Loucy (cell line): ENCODE results near the gene TNNI3K.

ENCODE experiments used
- H2AFZ ChIP-seq: fragments of 200-600 bp; sonication (generic); 2 replicates; pipeline ENCODE4 v1.6.0; 2016; ENCODE audit warnings: antibody characterized with exemption, mild to moderate bottlenecking, low read length, moderate library complexity
- H3F3A ChIP-seq: fragments of 200-600 bp; 2 replicates; pipeline ENCODE4 v1.6.0; 2016; ENCODE audit warnings: antibody characterized with exemption, low read depth, mild to moderate bottlenecking
- H3K27me3 ChIP-seq: fragments of 200-600 bp; sonication (generic); 2 replicates; pipeline ENCODE4 v1.6.1; 2014; ENCODE audit warnings: low read length, mild to moderate bottlenecking; ENCODE audit not compliant: insufficient read depth, poor library complexity, severe bottlenecking
- H3K36me3 ChIP-seq: fragments of 200-600 bp; sonication (generic); 2 replicates; pipeline ENCODE4 v1.6.1; 2016; ENCODE audit warnings: low read length; ENCODE audit not compliant: insufficient read depth
- H3K4me1 ChIP-seq: fragments of 200-600 bp; sonication (generic); 2 replicates; pipeline ENCODE4 v1.5.1; 2014; ENCODE audit warnings: low read length, mild to moderate bottlenecking; ENCODE audit not compliant: insufficient read depth, poor library complexity, severe bottlenecking
- H3K4me2 ChIP-seq: fragments of 200-600 bp; sonication (generic); 2 replicates; pipeline ENCODE4 v1.6.0; 2014; ENCODE audit warnings: antibody characterized with exemption, low read length, low read depth, mild to moderate bottlenecking; ENCODE audit not compliant: poor library complexity, severe bottlenecking
- H3K4me3 ChIP-seq: fragments of 200-600 bp; sonication (generic); 2 replicates; pipeline ENCODE4 v1.5.1; 2014; ENCODE audit warnings: low read length, mild to moderate bottlenecking, mixed read lengths; ENCODE audit not compliant: poor library complexity, severe bottlenecking
- H3K79me2 ChIP-seq: fragments of 200-600 bp; sonication (generic); 2 replicates; pipeline ENCODE4 v1.6.1; 2014; ENCODE audit warnings: low read length; ENCODE audit not compliant: insufficient read depth
- H3K9ac ChIP-seq: fragments of 200-600 bp; sonication (generic); 2 replicates; pipeline ENCODE4 v1.6.0; 2014; ENCODE audit warnings: mild to moderate bottlenecking, low read depth, low read length, moderate library complexity; ENCODE audit not compliant: poor library complexity, severe bottlenecking
- H3K9me2 ChIP-seq: fragments of 200-600 bp; sonication (generic); replicated peaks from 2 replicates; pipeline ENCODE4 v1.6.1; 2016; ENCODE audit warnings: low read depth, low read length, mixed read lengths
- H3K9me3 ChIP-seq: fragments of 200-600 bp; sonication (generic); 2 replicates; pipeline ENCODE4 v1.6.1; 2014; ENCODE audit warnings: mild to moderate bottlenecking, antibody characterized with exemption, low read length, low read depth; ENCODE audit not compliant: insufficient read depth
- H4K20me1 ChIP-seq: fragments of 200-600 bp; sonication (generic); 2 replicates; pipeline ENCODE4 v1.6.0; 2014; ENCODE audit warnings: antibody characterized with exemption, low read length, mild to moderate bottlenecking; ENCODE audit not compliant: insufficient read depth, poor library complexity, severe bottlenecking
- CTCF ChIP-seq: fragments of 200-600 bp; sonication (generic); conservative IDR thresholded peaks from 2 replicates; pipeline ENCODE4 v1.5.1; 2014; ENCODE audit warnings: mild to moderate bottlenecking, antibody characterized with exemption, low read length
- EZH2phosphoT487 ChIP-seq: fragments of 200-600 bp; IDR thresholded peaks from 2 replicates; pipeline ENCODE4 v1.6.1; 2018; ENCODE audit warnings: antibody characterized with exemption, mild to moderate bottlenecking, moderate library complexity, borderline replicate concordance

TNNI3K gene

GRCh38 chr1:74357150-74357549 lies 122.0 kb downstream of the TNNI3K start:
- Histone ChIP-seq H3K4me3 (no peak overlapping the region), H3K4me1 (no peaks in the 10 kb centered on the region), H3F3A (no peaks in the 10 kb centered on the region), H3K9me3 (no peaks in the 10 kb centered on the region), H4K20me1 (no peaks in the 10 kb centered on the region), H3K9me2 (no peaks in the 10 kb centered on the region), H2AFZ (no peak overlapping the region), H3K27me3 (no peaks in the 10 kb centered on the region), H3K9ac (no peak overlapping the region), H3K79me2 (no peaks in the 10 kb centered on the region), H3K4me2 (no peak overlapping the region), H3K36me3 (no peaks in the 10 kb centered on the region)
- TF ChIP-seq EZH2phosphoT487 (no peak), CTCF (no peak)

- no peak overlapping the region; the same call in 1 of the 2 replicates for H2AFZ ChIP-seq
- H3K27me3 ChIP-seq, result no peaks in the 10 kb centered on the region
- H3K9me2 ChIP-seq, result no peaks in the 10 kb centered on the region
- no peaks in the 10 kb centered on the region for H3F3A ChIP-seq
- TF ChIP-seq EZH2phosphoT487, result no peak
- TF ChIP-seq CTCF, result no peak
- no peaks in the 10 kb centered on the region for H3K9me3 ChIP-seq
- H4K20me1 ChIP-seq, result no peaks in the 10 kb centered on the region
- H3K36me3 ChIP-seq, result no peaks in the 10 kb centered on the region
- H3K79me2 ChIP-seq, result no peaks in the 10 kb centered on the region
- no peaks in the 10 kb centered on the region for H3K4me1 ChIP-seq
- no peak overlapping the region for H3K9ac ChIP-seq
- H3K4me2 ChIP-seq, result no peak overlapping the region
- H3K4me3 ChIP-seq, result no peak overlapping the region
Measured at GRCh38 chr1:74357756-74358155, 122.6 kb downstream of the TNNI3K start.

- no peaks in the 10 kb centered on the region for H3K9me2 ChIP-seq
- H3K9me3 ChIP-seq, result no peaks in the 10 kb centered on the region
- no peaks in the 10 kb centered on the region for H3K79me2 ChIP-seq
- H3K36me3 ChIP-seq, result no peaks in the 10 kb centered on the region
- no peaks in the 10 kb centered on the region for H3K27me3 ChIP-seq
- H2AFZ ChIP-seq, result no peak overlapping the region
- H3F3A ChIP-seq, result no peaks in the 10 kb centered on the region
- no peak for TF ChIP-seq CTCF
- no peak for TF ChIP-seq EZH2phosphoT487
- H3K4me2 ChIP-seq, result no peak overlapping the region
- no peaks in the 10 kb centered on the region for H3K4me1 ChIP-seq
- H3K9ac ChIP-seq, result no peak overlapping the region
- H4K20me1 ChIP-seq, result no peaks in the 10 kb centered on the region
- H3K4me3 ChIP-seq, result no peak overlapping the region
Measured at GRCh38 chr1:74362691-74363090, 127.5 kb downstream of the TNNI3K start.
